HG02642 (cell line): ENCODE data around the gene CAT.
"Not testable (repeated sequence)": the region's sequence is repeated elsewhere in the genome, so short reads cannot be mapped to it uniquely, and the experiment has no call there.

Source experiments
- ATAC-seq: cut with Tn5 transposase; IDR thresholded peaks from one replicate; pipeline ENCODE4 v1.9.1; 2021; ENCODE audit warnings: mild to moderate bottlenecking; ENCODE audit not compliant: unreplicated experiment, poor library complexity

Gene CAT

DNA sequence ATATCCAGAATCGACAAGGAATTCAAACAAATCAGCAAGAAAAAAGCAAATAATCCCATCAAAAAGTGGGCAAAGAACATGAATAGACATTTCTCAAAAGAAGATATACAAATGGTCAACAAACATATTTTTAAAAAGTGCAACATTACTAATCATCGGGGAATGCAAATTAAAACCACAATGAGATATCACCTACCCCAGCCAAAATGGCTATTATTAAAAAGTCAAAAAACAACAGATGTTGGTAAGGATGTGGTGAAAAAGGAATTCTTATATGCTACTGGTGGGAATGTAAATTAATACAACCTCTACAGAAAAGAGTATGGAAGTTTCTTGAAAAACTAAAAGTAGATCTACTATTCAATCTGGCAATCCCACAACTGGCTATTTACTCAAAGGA is 13.9 kb upstream of the CAT start:
- not testable (repeated sequence) for ATAC-seq

DNA sequence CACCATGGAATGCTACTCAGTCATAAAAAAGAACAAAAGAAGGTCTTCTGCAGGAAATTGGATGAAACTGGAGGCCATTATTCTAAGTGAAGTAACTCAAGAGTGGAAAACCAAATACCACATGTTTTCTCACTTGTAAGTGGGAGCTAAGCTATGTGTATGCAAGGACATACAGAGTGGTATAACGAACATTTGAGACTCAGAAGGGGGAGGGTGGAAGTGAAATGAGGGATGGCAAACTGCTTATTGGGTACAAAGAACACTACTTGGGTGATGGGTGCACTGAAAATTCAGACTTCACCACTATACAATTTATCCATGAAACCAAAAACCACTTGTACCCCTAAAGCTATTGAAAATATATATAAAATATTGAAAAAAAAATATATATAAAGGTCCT is 13.4 kb upstream of the CAT start:
- ATAC-seq = no peak

DNA sequence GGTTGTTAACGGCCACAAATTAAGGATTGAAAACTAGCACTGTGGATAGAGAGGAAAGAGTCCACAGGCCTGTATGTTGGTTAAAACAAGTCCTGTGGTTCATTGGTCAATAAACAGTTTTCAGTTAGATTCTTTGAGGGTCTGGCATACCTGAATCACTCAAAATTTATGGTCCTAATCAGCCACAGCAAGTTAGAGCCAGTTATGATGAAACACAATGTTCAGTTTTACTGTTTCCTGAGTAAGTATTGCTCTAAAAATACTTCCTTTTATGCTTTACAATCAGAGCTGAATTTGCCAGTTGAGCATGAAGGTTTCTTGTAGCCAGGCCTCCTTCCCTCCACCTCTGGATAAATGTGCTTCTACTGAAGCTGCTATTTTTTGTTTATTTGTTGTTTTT is 12.9 kb upstream of the CAT start:
- ATAC-seq = no peak

DNA sequence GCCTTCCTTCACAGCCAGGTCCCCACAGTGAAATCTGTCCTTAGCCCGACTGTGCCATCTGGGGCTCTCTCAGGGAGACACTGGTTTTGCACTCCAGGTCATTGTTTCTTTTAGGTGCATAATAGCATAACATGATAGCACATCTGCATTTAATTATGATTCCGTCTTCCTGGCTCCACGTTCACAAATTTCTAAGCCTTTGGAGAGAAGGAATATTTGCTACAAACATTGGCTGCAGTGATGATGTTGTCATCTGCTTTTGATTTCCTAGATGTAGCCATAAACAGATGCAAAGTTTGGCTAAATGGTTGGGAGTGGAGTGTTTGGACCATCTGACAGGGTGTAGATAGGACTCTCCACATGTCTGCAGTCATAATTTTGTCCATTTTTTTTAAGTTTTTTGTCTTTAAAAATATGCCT is 12.0 kb upstream of the CAT start:
- ATAC-seq = no peak

DNA sequence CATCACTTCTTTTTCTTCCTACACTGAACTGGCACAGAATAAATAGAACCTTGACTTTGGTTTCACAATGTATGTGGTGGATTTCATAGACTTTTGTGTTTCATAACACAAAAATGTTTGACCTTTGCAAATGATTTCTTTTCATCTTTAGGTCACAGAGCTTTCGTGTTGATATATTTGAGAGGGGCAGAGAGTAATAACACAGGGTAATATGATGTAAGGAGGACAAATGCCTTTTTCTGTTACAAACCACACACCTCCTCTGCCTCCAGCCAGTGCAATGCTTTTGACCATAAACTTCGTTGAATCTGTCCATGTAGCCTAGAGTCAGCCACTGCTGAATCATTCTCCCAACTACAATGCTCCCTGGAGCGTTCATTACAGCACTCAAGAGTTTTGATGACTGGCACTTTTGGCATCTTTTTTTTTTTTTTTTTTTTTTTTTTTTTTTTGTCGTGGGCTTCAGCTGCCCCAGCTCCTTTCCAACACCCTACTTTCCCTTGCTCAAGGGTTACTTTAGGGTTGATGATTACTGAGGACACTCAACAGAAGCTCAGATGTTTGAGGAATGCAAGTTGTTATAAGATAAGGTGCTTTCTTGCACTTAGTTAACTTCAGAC is 11.4 kb upstream of the CAT start:
- no peak for ATAC-seq

DNA sequence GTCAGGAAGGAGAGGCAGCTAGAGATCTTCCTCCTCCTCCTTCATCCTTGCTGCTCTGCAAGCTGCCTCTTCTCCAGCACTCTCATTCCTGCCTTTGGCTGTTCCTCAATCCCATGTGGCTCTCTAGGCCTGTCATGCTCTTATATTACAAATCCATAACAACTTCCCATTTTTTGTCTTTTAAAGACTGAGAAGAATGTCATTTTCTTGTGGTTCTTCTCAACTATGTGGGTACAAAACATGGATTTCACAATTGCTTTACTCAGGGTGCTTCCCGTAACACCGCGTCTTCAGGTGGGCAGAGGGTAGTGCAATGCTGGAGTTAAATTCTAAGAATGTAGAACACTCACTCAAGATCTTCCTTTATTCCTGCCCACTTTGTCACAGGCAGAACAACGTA is 6.8 kb upstream of the CAT start:
- no peak for ATAC-seq

DNA sequence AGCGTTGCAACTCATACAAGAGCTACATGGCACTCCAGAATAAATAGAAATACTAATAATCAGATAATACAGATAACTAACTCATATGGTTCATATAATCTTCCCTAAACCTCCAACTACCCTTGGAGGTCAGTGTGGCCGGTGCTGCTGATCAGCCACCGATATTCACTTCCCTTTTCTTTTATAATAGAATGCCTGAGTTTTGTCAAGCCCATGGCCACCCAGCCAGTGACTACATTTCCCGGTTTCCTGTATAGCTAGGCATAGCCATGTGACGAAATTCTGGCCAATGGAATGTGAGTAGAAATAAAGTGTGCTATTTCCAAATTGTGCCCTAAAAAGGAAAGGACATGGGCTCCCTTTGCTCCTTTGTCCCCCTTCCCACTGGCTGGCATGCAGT is 5.9 kb upstream of the CAT start:
- no peak for ATAC-seq

DNA sequence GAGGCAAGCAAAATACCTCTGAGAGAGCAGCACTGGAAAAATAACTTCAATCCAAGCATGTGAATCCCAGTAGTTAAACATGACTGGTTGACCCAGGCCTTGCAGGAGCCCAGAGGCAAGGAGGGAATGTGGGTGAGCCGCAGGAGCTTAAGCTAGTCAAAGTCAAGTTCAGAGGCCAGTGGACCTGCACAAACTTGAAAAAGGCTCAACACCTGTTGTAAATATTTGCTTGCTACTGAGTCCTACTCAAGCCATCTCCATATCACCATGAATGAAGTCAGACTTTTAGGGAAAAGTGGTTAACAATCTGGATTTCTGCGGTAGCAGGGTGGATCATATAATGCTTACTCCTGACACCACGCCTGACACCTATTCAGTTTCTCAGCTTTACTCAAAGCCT is 4.8 kb upstream of the CAT start:
- ATAC-seq = no peak

DNA sequence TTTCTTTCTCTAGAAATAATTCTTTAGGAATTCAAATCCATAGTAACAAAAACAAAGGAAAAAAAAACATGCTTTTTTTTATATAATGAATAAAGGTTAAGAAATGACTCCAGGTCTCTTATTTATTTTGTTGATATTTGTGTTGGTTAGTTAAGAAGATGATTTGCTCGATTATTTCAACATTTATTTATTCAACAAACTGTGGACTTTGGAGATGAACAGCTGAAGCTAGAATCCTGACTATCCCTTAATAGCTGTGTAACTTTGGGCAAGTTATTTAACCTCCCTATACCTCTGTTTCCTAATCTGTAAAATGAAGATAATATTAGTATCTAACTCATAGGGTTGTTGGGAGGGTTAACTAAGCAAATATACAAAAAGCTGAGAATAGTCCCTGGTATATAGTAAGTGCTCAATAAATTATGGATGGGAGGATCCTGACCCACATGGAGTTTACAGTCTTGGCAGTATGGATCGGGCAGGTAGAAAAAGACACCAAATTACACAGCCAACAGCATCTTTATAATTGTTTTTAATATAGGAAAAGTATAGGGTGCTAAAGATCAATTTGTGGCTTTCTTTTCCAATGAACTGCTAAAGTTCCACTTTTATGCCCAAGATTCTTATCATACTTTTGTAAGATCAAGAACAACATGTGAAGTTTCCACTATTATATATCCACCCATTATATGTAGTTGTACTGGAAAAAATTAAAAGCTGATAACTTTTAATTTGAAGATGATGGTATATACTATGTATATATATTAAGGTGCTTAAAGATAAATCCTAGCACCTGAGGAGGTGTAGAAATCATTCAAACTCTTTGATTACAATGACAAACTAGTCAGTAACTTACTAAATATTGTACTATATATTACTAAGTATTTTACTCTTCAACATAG is 1.3 kb upstream of the CAT start:
- ATAC-seq = no peak

DNA sequence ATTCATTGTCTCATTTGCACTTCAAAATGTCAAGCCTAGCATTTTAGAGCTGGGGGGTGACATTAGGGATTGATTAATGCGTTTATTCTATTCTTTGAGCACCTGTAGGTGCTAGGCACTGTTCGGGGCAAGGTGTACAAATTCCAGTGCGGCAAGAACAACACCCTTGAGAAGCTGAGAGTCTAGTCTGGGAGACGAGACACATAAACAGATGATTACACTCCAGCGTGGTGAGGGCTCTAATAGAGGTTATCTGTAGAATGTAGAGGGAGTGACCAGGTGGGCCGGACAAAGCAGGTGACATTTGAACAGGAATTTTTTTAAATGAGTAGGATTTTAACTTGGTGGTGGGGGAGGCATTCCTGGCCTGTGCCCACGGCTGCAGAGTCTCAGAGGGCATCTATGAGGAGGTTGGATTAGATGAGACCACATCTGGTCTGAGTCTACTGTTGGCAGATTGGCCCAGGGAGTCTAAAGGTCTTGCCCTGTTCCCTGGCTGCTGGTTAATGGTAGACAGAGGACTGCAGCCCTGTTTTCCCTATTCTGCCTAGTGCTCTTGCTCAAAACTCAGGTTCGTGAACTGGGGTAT is 970 bp downstream of the CAT start:
- no peak for ATAC-seq

DNA sequence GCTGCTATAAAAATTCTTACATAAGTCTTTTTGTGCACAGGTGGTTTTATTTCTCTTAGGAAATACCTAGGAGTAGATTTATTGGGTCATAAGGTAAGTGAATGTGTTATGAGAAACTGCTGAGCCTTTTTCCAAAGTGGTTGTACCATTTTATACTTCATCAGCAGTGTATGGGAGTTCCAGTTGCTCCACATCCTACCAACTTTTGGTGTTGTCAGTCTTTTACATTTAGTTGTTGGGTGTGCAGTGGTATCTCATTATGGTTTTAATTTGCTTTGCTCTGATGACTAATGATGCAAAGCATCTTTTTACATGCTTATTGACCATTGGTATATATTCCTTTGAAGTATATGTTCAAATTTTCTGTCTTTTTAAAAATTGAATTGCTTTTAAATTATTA is 3.1 kb downstream of the CAT start:
- ATAC-seq = no peak

DNA sequence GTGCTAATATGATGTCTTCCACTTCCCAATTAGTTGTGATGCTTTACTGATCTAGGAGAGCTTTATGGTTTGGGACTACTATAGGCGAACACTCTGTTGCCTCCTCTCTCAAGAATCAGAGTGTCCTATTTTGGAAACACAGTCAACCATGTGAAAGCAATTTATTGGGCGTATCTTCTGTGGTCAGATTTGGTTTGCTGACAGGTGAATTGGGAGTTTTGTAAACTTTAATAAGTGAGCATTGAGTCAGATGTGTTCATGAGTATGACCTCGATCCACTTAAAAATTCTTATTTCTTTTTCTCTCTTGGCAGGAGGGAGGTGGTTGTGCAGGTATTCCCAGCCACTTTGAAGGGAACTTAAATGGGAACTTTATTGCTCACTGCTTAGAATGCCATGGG is 4.4 kb downstream of the CAT start:
- no peak for ATAC-seq

DNA sequence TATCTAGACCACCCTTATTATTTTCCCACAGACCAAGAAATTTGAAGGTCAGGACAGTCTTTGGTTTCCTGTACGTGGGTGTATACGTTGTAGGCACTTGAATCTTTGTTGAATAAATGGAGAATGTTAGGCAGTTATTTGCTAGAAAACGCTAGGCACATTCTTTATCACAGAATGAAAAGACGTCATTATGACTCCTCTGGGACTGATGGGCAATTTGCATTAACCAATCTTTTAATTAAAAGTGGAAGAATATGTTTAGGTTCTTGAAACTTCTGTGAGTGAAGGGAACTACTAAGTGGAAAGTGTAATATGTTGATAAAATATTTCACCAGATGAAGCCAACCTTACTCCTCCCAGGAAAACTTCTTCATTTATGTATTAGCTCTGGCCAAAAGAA is 5.7 kb downstream of the CAT start:
- no peak for ATAC-seq

DNA sequence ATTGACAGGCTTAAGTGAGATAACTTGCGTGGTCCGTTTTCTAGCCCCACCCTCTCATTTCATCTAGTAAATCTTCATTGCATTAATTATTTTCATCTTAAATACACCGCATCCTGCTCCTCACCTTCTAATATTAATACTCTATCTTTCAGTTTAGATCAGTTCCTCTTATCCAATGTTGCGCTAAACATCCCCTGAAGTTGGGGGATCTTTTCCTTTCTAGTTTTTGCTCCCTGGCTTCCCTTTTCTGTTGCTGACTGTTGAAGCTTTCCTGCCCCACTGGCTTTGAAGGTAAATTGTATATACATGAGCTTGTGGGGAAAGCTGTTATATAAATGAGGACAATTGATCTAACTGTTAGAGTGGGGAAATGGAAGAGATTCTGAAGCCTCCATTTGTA is 7.2 kb downstream of the CAT start:
- no peak for ATAC-seq

DNA sequence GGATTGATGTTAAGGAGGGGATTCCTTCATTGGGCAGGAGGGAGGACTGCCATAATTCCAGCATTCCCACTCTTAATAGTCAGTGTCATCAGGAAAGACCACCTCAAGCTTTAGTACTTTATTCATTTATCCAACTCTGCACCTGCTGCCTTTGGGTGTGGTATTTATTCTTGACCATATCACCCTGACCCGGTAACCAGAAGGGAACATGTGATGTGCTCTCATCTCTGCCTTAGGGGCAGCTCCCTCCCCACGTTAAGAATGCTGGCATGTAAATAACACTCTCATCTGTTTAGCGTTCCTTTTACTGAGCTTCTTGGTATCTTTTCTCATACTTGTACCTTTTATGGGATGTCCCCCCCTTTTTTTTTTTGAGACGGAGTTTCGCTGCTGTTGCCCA is 7.7 kb downstream of the CAT start:
- no peak for ATAC-seq

DNA sequence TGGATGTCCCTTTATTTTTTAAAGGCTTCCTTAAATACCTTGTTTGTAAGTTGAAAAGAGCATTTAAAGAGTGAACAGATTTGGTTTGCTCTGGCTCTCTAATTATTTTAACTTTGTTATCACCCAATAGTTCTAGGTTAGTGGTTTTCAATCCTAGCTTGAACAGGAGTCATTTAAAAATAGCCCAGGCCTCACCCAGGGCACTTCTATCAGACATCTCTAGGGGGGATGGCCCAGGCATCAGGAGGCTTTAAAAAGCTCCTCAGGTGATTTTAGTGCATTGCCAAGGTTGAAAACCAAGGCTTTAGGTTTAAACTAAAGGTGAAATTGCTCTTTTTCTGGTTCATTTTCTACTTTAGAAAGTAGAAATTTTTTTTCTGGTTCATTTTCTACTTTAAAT is 8.3 kb downstream of the CAT start:
- no peak for ATAC-seq

DNA sequence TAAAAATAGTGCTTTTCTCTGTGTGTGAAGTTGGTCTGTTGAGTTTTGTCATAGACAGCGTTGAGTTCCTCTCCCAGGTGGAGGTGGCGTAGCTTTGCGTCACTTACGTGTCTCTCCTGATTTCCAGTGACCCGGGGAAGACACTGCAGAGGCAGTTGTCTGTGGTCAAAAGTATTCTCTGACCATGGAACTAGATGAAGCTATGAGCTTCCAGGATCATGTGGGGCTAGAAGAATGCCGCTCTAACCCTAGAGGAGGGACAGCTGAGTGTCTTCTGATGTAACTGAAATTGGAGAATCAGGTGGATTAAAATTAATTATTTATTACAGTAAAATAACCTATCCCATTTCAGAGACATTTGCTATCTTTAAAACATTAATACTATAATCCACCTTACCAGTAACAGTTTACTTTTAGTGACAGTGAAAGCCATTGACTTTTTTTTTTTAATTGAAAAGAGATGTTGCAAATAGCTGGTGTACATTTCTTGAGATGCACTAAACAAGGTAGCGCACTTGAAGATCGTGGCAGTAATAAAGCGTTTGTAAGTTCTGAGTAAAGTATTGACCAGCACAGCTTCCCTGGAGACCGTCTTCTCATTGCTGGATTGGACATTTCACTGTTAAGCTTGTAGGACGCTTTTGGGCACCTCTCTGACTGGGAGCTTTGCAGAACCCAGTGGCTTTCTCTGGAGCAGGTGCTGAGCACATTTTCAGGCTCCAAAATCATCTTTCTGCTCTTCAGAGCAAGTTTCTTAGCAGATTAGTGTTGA is 9.7 kb downstream of the CAT start:
- ATAC-seq = no peak

DNA sequence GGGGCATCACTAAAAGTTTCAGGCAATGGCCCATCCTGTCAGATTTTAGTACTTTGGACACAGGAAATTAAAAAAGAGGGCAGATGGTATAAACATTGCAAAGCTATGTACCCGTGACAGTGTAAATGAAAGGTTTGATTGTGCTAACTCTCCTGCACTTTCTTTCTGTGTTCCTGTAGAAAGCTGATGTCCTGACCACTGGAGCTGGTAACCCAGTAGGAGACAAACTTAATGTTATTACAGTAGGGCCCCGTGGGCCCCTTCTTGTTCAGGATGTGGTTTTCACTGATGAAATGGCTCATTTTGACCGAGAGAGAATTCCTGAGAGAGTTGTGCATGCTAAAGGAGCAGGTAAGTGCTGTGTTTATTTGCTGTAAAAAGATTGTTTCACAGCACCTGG is 10.3 kb downstream of the CAT start:
- no peak for ATAC-seq

DNA sequence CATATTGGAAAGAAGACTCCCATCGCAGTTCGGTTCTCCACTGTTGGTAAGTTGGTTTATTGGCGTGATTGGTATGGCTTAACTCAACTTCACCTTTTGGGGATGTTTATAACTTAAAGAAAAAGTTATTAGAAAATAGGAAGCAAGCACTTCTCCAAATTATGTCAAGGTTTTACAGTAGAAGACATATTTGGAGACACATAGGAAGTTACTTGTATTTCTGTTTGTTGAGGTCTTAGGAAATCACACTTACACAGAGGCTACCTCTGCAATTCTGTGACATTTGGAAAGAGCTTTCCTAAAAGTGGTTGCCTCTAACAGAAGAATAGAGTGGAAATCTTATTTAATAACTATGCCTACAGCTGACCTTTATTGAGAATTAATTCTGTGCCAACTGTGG is 12.3 kb downstream of the CAT start:
- ATAC-seq = no peak

DNA sequence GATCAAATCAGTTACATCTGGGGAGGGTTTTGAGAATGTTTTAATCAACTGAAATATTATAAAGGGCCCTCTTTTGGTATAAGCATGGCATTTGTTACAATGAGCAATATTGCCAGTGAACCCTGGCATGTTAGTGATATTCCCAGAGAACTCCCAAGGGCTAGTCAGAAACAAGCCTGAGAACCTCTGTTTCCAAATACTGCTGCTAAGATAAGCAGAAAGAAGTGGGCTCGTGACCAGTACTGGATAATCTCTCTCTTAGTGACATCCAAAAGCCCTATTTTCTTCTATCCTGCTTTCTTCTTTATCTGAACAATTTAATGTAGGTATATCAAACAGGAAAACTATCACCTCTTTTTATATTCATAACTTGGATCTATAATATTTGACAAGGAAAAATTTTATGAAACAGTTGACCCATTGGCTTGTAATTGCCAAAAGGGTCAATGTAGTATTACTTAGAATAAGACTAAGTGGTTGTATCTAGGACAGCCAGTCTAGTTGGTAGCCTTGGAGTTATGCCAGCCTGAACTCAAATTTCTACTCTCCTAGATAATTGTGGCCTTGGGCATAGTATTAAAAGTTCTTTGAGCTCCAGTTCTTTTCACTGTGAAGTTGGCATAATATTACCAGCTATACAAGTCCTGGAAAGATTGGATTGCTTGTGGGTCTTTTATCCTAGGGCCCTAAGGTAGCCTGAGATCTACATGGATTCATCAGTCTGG is 15.7 kb downstream of the CAT start:
- ATAC-seq = no peak
